ENCODE data around the gene ANGPT4. TPM values are rescaled to one million over a fixed set of nuclear protein-coding genes. Genes with fewer than 3 reads are reported as not detected.

ANGPT4 gene
- total RNA-seq, 6 experiments from 2014 or later = 0.04 to 0.12 TPM; not detected in 4

GRCh38 chr20:871948-872347 is 44.2 kb downstream of the ANGPT4 start:
- H3K27me3 ChIP-seq = no peaks in the 10 kb centered on the region
- WGBS (ENCODE audit: insufficient coverage, low coverage, low lambda C conversion rate, missing lambda C conversion rate) = 0% methylated on average over 1 of the region's 2 CpGs
- H3K36me3 ChIP-seq = no peaks in the 10 kb centered on the region
- no peaks in the 10 kb centered on the region for H3K9me3 ChIP-seq
- H3K27ac ChIP-seq = no peak overlapping the region
- no peaks in the 10 kb centered on the region for H3K4me1 ChIP-seq
- TF ChIP-seq CTCF (IDR thresholded peaks at IDR 0.05) = no peak
- no peak for TF ChIP-seq POLR2A (IDR thresholded peaks at IDR 0.05)
- intact Hi-C loops (cut with DNase I) = no loop called here
- H3K4me3 ChIP-seq = no peak overlapping the region
- ATAC-seq (no peak), DNase-seq (no peak)

GRCh38 chr20:871436-871835 is 44.7 kb downstream of the ANGPT4 start:
- Histone ChIP-seq H3K4me1 (no peaks in the 10 kb centered on the region), H3K4me3 (no peak overlapping the region), H3K36me3 (no peaks in the 10 kb centered on the region), H3K9me3 (no peaks in the 10 kb centered on the region), H3K27me3 (no peaks in the 10 kb centered on the region), H3K27ac (no peak overlapping the region)
- no peak for TF ChIP-seq POLR2A (IDR thresholded peaks at IDR 0.05)
- no peak for TF ChIP-seq CTCF (IDR thresholded peaks at IDR 0.05)
- ATAC-seq = no peak
- DNase-seq = no peak
- intact Hi-C loops (cut with DNase I) = no loop called here

- intact Hi-C loops (cut with DNase I) = no loop called here
- Histone ChIP-seq H3K36me3 (no peaks in the 10 kb centered on the region), H3K9me3 (no peaks in the 10 kb centered on the region), H3K27me3 (no peaks in the 10 kb centered on the region), H3K4me3 (no peak overlapping the region), H3K27ac (no peak overlapping the region), H3K4me1 (no peaks in the 10 kb centered on the region)
- DNase-seq (no peak), ATAC-seq (no peak)
- 91% methylated on average over 2 of the region's 3 CpGs for WGBS (ENCODE audit: insufficient coverage, low coverage, low lambda C conversion rate, missing lambda C conversion rate)
- no peak for TF ChIP-seq CTCF (IDR thresholded peaks at IDR 0.05)
- TF ChIP-seq POLR2A (IDR thresholded peaks at IDR 0.05) = no peak
Observed at GRCh38 chr20:870758-871157, 45.4 kb downstream of the ANGPT4 start.

GRCh38 chr20:869606-870005 is 46.5 kb downstream of the ANGPT4 start:
- DNase-seq = no peak
- no peaks in the 10 kb centered on the region for H3K36me3 ChIP-seq
- TF ChIP-seq POLR2A (IDR thresholded peaks at IDR 0.05) (no peak), CTCF (IDR thresholded peaks at IDR 0.05) (no peak)
- H3K9me3 ChIP-seq = no peaks in the 10 kb centered on the region
- H3K4me1 ChIP-seq = no peaks in the 10 kb centered on the region
- intact Hi-C loops (cut with DNase I) = no loop called here
- peak in 3 of 4 donors; percentile 49 to 69 (median 50) for ATAC-seq
- H3K27ac ChIP-seq = no peak overlapping the region
- H3K4me3 ChIP-seq = no peak overlapping the region
- 26% methylated on average over 5 of the region's 5 CpGs for WGBS (ENCODE audit: insufficient coverage, low coverage, low lambda C conversion rate, missing lambda C conversion rate)
- H3K27me3 ChIP-seq = no peaks in the 10 kb centered on the region

GRCh38 chr20:868279-868678 is 47.9 kb downstream of the ANGPT4 start:
- Histone ChIP-seq H3K9me3 (no peaks in the 10 kb centered on the region), H3K4me3 (no peak overlapping the region), H3K27me3 (no peaks in the 10 kb centered on the region), H3K4me1 (no peaks in the 10 kb centered on the region), H3K27ac (no peak overlapping the region), H3K36me3 (no peaks in the 10 kb centered on the region)
- intact Hi-C loops (cut with DNase I) = no loop called here
- TF ChIP-seq CTCF (IDR thresholded peaks at IDR 0.05) = no peak
- no peak for TF ChIP-seq POLR2A (IDR thresholded peaks at IDR 0.05)
- DNase-seq = no peak
- 77% methylated on average over 9 of the region's 9 CpGs for WGBS (ENCODE audit: insufficient coverage, low coverage, low lambda C conversion rate, missing lambda C conversion rate)
- no peak for ATAC-seq
